HepG2 (cell line): ENCODE measurements around the gene SAMD14. TPM values are rescaled to one million over a fixed set of nuclear protein-coding genes. Genes with fewer than 3 reads are reported as not detected.
A peak's percentile ranks its signal among the peaks of the same experiment; 100 is the strongest.

Source experiments
- CREB1 ChIP-seq, 2 experiments: fragments of 450-650 bp in 1 of 2; IDR thresholded peaks; 2 replicates each; pipeline ENCODE4 v1.6.1; 2016 to 2017; ENCODE audit warnings: control low read depth in 1 of 2, mild to moderate bottlenecking in 1 of 2, missing compliant biosample characterization in 1 of 2, missing genetic modification characterization in 1 of 2
- GTF2F1 ChIP-seq: fragments of 150-350 bp; IDR thresholded peaks from 2 replicates; pipeline ENCODE4 v1.6.1; 2014; ENCODE audit warnings: low read length
- HDAC1 ChIP-seq: sonication (generic); formaldehyde crosslinking; IDR thresholded peaks from 2 replicates; pipeline ENCODE4 v1.5.1; 2020; ENCODE audit warnings: mild to moderate bottlenecking, missing genetic modification reagents
- JUND ChIP-seq: sonication (generic); formaldehyde crosslinking; IDR thresholded peaks from 2 replicates; pipeline ENCODE4 v1.8.0; 2022; ENCODE audit warnings: mild to moderate bottlenecking, missing genetic modification reagents
- PHF8 ChIP-seq: sonication (generic); formaldehyde crosslinking; IDR thresholded peaks from 2 replicates; pipeline ENCODE4 v1.5.0; 2020; ENCODE audit warnings: missing genetic modification reagents
- RCOR2 ChIP-seq: IDR thresholded peaks from 2 replicates; pipeline ENCODE4 v1.6.1; 2016; ENCODE audit warnings: missing biosample characterization, missing genetic modification reagents
- SIX1 ChIP-seq: sonication (generic); formaldehyde crosslinking; IDR thresholded peaks from 2 replicates; pipeline ENCODE4 v1.4.0; 2020; ENCODE audit warnings: missing genetic modification reagents, borderline replicate concordance
- SKI ChIP-seq: fragments of 450-650 bp; IDR thresholded peaks from one replicate; pipeline ENCODE4 v1.6.1; 2018; ENCODE audit warnings: mild to moderate bottlenecking; ENCODE audit not compliant: partially characterized antibody
- TGIF2 ChIP-seq: IDR thresholded peaks from 2 replicates; pipeline ENCODE4 v1.6.1; 2016; ENCODE audit warnings: control low read depth, missing compliant biosample characterization
- THAP11 ChIP-seq: IDR thresholded peaks from 2 replicates; pipeline ENCODE4 v1.6.1; 2016; ENCODE audit warnings: missing biosample characterization, missing genetic modification reagents
- WIZ ChIP-seq: sonication (generic); formaldehyde crosslinking; IDR thresholded peaks from 2 replicates; pipeline ENCODE4 v1.5.1; 2020; ENCODE audit warnings: mild to moderate bottlenecking, missing genetic modification reagents
- ZFP36 ChIP-seq: fragments of 150-350 bp; IDR thresholded peaks from 2 replicates; pipeline ENCODE4 v1.6.1; 2018; ENCODE audit warnings: borderline replicate concordance, low read length, low read depth; ENCODE audit not compliant: partially characterized antibody
- ZNF256 ChIP-seq: sonication (generic); formaldehyde crosslinking; conservative IDR thresholded peaks from 2 replicates; pipeline ENCODE4 v1.4.0; 2020; ENCODE audit warnings: missing genetic modification reagents
- ZNF547 ChIP-seq: sonication (generic); formaldehyde crosslinking; IDR thresholded peaks from 2 replicates; pipeline ENCODE4 v1.5.1; 2020; ENCODE audit warnings: mild to moderate bottlenecking, missing genetic modification reagents
- ZNF558 ChIP-seq: sonication (generic); formaldehyde crosslinking; IDR thresholded peaks from 2 replicates; pipeline ENCODE4 v1.9.0; 2022; ENCODE audit warnings: mild to moderate bottlenecking, missing genetic modification reagents, borderline replicate concordance
- ZNF574 ChIP-seq: sonication (generic); formaldehyde crosslinking; IDR thresholded peaks from 2 replicates; pipeline ENCODE4 v1.4.0; 2020; ENCODE audit warnings: missing genetic modification reagents
- ZNF772 ChIP-seq: sonication (generic); formaldehyde crosslinking; IDR thresholded peaks from 2 replicates; pipeline ENCODE4 v1.5.0; 2020; ENCODE audit warnings: mild to moderate bottlenecking, missing genetic modification reagents
- ZNF788 ChIP-seq: sonication (generic); formaldehyde crosslinking; IDR thresholded peaks from 2 replicates; pipeline ENCODE4 v1.5.0; 2020; ENCODE audit warnings: mild to moderate bottlenecking, missing genetic modification reagents, borderline replicate concordance
- polyA plus RNA-seq, 8 experiments: library from polyadenylated mRNA; depleted of rRNA in 3 of 8; stranded (reverse) in 7 of 8; unstranded in 1 of 8; fragments of >200 nt; fragmentation: Illumina TruSeq in 4 of 8; extraction: Trizol in 4 of 8; gene quantifications; 2 replicates each; pipeline versions ENCODE4 v1.2.1 to v1.2.3, GENCODE V29; 2011 to 2016; ENCODE audit warnings: low read depth in 4 of 8, missing spikeins in 1 of 8, mixed read lengths in 1 of 8; ENCODE audit not compliant: insufficient read depth in 1 of 8
- total RNA-seq, 5 experiments: library from RNA; depleted of rRNA; stranded (reverse); fragments of >200 nt; fragmentation: Illumina TruSeq; extraction: Trizol; gene quantifications; 2 replicates each; pipeline ENCODE4 v1.2.3, GENCODE V29; 2016; ENCODE audit warnings: low read depth in 1 of 5
- TF ChIP-seq, protein P1 (sequence below): sonication (generic); formaldehyde crosslinking; IDR thresholded peaks from 2 replicates; pipeline ENCODE4 v1.5.0; 2020; ENCODE audit warnings: mild to moderate bottlenecking, missing genetic modification reagents, moderate library complexity
- TF ChIP-seq, protein P2 (sequence below): IDR thresholded peaks from 2 replicates; pipeline ENCODE4 v1.6.1; 2016; ENCODE audit warnings: mild to moderate bottlenecking
- TF ChIP-seq, protein P3 (sequence below): IDR thresholded peaks from 2 replicates; pipeline ENCODE4 v1.6.1; 2016; ENCODE audit warnings: low read depth, control low read depth
- TF ChIP-seq, protein P4 (sequence below): sonication (generic); formaldehyde crosslinking; IDR thresholded peaks from 2 replicates; pipeline ENCODE4 v1.5.1; 2020; ENCODE audit warnings: mild to moderate bottlenecking, missing genetic modification reagents, borderline replicate concordance

Gene SAMD14
- total and polyA plus RNA-seq, 2 of the 13 experiments (the other 11 are each of a cell fraction or from before 2014, with no cell fraction given) = 0.07 to 0.22 TPM

GRCh38 chr17:50147841-50148225 lies 17.9 kb upstream of the SAMD14 start (continued):
- TF ChIP-seq, protein P1, sequence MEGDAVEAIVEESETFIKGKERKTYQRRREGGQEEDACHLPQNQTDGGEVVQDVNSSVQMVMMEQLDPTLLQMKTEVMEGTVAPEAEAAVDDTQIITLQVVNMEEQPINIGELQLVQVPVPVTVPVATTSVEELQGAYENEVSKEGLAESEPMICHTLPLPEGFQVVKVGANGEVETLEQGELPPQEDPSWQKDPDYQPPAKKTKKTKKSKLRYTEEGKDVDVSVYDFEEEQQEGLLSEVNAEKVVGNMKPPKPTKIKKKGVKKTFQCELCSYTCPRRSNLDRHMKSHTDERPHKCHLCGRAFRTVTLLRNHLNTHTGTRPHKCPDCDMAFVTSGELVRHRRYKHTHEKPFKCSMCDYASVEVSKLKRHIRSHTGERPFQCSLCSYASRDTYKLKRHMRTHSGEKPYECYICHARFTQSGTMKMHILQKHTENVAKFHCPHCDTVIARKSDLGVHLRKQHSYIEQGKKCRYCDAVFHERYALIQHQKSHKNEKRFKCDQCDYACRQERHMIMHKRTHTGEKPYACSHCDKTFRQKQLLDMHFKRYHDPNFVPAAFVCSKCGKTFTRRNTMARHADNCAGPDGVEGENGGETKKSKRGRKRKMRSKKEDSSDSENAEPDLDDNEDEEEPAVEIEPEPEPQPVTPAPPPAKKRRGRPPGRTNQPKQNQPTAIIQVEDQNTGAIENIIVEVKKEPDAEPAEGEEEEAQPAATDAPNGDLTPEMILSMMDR = 0 out of 2 replicates have a peak, but pooled peaks have one; percentile 9
- TF ChIP-seq ZNF772 (CRISPR knock-in tag) (0 out of 2 replicates have a peak, but pooled peaks have one; percentile 49), TGIF2 (CRISPR knock-in tag) (no peak; the same call in 1 of the 2 replicates), ZNF558 (no peak), ZNF788 (CRISPR knock-in tag) (peak; percentile 78; the same call in 1 of the 2 replicates), JUND (CRISPR knock-in tag) (no peak), CREB1 (IDR thresholded peaks at IDR 0.05) (no peak), CREB1 (CRISPR knock-in tag; IDR thresholded peaks at IDR 0.05) (no peak), WIZ (CRISPR knock-in tag) (no peak), SIX1 (no peak), RCOR2 (CRISPR knock-in tag) (0 out of 2 replicates have a peak, but pooled peaks have one; percentile 29), GTF2F1 (0 out of 2 replicates have a peak, but pooled peaks have one; percentile 9), ZNF547 (CRISPR knock-in tag) (no peak), ZFP36 (no peak), PHF8 (CRISPR knock-in tag) (0 out of 2 replicates have a peak, but pooled peaks have one; percentile 19), HDAC1 (CRISPR knock-in tag) (peak; percentile 62), THAP11 (CRISPR knock-in tag) (no peak), ZNF574 (no peak; the same call in 1 of the 2 replicates), SKI (no peak), ZNF256 (CRISPR knock-in tag) (no peak)
- TF ChIP-seq, protein P2, sequence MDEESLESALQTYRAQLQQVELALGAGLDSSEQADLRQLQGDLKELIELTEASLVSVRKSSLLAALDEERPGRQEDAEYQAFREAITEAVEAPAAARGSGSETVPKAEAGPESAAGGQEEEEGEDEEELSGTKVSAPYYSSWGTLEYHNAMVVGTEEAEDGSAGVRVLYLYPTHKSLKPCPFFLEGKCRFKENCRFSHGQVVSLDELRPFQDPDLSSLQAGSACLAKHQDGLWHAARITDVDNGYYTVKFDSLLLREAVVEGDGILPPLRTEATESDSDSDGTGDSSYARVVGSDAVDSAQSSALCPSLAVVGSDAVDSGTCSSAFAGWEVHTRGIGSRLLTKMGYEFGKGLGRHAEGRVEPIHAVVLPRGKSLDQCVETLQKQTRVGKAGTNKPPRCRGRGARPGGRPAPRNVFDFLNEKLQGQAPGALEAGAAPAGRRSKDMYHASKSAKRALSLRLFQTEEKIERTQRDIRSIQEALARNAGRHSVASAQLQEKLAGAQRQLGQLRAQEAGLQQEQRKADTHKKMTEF (CRISPR knock-in tag) = no peak
- TF ChIP-seq, protein P3, sequence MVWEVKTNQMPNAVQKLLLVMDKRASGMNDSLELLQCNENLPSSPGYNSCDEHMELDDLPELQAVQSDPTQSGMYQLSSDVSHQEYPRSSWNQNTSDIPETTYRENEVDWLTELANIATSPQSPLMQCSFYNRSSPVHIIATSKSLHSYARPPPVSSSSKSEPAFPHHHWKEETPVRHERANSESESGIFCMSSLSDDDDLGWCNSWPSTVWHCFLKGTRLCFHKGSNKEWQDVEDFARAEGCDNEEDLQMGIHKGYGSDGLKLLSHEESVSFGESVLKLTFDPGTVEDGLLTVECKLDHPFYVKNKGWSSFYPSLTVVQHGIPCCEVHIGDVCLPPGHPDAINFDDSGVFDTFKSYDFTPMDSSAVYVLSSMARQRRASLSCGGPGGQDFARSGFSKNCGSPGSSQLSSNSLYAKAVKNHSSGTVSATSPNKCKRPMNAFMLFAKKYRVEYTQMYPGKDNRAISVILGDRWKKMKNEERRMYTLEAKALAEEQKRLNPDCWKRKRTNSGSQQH = peak; percentile 63; the same call in 1 of the 2 replicates
- TF ChIP-seq, protein P4, sequence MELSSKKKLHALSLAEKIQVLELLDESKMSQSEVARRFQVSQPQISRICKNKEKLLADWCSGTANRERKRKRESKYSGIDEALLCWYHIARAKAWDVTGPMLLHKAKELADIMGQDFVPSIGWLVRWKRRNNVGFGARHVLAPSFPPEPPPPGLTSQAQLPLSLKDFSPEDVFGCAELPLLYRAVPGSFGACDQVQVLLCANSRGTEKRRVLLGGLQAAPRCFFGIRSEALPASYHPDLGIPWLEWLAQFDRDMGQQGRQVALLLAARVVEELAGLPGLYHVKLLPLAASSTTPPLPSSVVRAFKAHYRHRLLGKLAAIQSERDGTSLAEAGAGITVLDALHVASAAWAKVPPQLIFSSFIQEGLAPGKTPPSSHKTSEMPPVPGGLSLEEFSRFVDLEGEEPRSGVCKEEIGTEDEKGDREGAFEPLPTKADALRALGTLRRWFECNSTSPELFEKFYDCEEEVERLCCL (CRISPR knock-in tag) = no peak
